Stimulated activated CD4-positive, alpha-beta T cell treated with anti-CD3 and anti-CD28 coated beads, Interleukin-2, amount 100 ng/mL, for 4 hours (primary cell): Measurements from ENCODE around the gene SIRPA.
"Not testable (repeated sequence)": the region's sequence is repeated elsewhere in the genome, so short reads cannot be mapped to it uniquely, and the experiment has no call there.

Experiments
- DNase-seq: peaks from one replicate; pipeline ENCODE4 v3.0.0-alpha.2; 2020; ENCODE audit warnings: low read depth

SIRPA gene

GRCh38 chr20:1907586-1907985 is 12.4 kb downstream of the SIRPA start:
- DNase-seq, result no peak

- DNase-seq, result no peak
Measured at GRCh38 chr20:1908191-1908590, 13.0 kb downstream of the SIRPA start.

DNA sequence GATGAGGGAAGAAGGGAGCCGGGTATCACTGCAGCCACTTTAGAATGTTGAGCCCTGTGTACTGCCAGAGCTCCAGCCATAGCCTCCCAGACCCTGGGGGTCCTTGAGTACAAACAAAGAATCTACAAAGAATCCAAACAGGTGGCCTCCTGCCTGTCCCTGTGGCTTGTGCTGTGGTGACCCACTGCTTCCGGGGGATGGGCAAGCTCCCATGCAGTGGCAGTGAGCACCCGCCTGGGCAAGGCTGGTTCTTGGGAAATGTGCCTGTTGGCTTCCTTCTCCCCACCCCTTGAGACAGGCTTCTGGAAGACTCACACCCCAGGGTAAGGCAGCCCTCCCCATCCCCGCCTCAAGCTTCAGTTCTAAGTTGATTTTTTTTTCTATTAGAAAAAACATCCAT is 13.9 kb downstream of the SIRPA start:
- no peak for DNase-seq

GRCh38 chr20:1911536-1911935 is 16.3 kb downstream of the SIRPA start:
- DNase-seq, result no peak

DNA sequence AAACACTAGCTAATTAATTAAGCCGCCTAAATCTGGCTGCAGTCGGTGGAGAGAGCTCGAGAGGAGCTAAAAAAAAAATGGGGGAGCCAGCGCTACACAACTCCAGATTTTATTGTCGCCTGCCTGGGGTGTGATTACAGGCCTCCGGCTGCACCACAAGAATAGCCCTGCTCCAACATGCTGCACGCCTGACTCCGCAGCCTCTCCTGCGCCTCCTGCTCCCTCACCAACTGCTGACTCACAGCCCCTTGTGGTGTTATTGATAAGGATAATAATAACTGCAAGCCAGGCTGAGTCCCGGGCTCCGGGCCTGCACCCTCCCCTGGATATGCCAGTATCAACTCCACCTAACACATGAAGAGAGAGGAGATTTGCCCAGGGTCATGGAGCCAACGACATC is 16.8 kb downstream of the SIRPA start:
- DNase-seq, result no peak

- DNase-seq, result no peak
Measured at GRCh38 chr20:1912646-1913045, 17.4 kb downstream of the SIRPA start.

DNA sequence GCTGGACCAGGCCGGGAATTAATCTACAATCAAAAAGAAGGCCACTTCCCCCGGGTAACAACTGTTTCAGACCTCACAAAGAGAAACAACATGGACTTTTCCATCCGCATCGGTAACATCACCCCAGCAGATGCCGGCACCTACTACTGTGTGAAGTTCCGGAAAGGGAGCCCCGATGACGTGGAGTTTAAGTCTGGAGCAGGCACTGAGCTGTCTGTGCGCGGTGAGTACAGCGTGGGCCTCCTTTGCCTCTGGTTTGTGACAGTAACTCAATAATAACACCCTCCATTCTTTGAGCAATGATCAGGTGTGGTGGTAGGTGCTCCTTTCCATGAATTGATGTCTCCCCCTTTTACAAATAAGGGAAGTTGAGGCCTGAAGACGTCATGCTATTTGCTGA is 20.0 kb downstream of the SIRPA start:
- DNase-seq, result not testable (repeated sequence)

- no peak for DNase-seq
Measured at GRCh38 chr20:1915725-1916124, 20.5 kb downstream of the SIRPA start.

GRCh38 chr20:1917786-1918185 is 22.6 kb downstream of the SIRPA start:
- DNase-seq, result no peak

DNA sequence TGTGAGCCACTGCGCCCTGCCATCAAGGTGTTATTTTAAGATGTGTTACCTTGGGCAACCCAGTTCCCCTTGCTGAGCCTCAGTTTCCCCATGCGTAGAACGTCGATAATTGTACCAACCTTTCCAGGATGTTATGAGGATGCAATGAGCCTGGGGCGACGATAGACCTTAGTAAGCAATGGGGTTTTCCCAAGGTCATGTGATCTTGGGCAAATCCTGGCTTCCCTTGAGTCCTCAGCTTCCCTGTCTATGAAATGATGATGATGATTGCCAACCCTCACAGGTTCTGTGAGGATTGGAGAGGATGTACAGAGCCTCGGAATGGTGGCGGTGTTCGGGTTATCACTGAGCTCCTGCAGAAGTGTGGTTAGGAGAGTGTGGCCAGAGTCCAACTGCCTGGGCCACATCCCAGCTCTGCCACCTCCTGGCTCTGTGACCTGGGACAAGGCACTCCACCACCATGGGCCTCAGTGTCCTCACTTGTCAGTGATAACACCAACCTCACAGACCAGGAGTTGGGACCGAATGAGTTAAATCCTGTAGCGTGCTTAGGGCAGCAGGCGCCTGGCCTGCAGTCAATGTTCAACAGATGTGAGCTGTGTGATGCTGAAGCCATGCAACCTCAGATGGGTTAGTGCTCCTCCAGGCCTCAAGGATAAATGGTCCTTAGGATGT is 23.4 kb downstream of the SIRPA start:
- DNase-seq, result no peak

DNA sequence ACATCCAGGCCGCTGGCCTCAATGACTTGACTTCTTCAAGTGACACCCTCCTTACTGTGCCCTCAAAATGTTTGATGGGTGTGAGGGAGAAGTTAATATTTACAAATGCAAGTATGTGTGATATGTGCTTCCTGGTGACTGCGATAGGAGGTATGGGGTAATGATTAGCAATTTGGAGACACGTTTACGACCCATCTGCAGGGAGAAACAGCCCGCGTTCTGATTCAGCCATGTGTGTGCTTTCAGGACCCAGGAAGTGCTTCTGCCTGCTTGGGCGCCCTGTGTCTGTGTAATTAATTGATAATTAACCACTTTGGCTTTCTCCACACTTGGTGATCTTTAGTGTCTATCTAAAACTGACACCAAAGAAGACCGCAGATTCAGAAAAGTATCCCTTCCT is 25.0 kb downstream of the SIRPA start:
- DNase-seq, result no peak

- no peak for DNase-seq
Measured at GRCh38 chr20:1920826-1921225, 25.6 kb downstream of the SIRPA start.

DNA sequence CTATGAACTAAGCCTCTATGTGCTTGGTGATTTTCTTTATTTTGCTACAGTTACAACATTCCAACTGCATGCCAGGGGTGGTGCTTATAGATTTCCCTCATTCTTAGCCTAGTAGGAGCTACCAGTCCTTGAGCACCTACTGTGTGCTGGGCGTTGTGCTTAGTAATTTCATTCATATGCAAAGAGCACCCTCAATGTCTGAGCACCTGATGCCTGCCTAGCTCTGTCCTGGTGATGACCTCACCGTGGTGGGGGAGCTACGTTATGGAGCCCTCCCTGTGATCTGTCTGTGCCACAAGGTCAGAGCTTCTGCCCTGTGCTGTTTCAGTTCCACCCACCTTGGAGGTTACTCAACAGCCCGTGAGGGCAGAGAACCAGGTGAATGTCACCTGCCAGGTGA is 26.8 kb downstream of the SIRPA start:
- not testable (repeated sequence) for DNase-seq

- no peak for DNase-seq
Measured at GRCh38 chr20:1922786-1923185, 27.6 kb downstream of the SIRPA start.

- no peak for DNase-seq
Measured at GRCh38 chr20:1924910-1925861, 30.0 kb downstream of the SIRPA start.

DNA sequence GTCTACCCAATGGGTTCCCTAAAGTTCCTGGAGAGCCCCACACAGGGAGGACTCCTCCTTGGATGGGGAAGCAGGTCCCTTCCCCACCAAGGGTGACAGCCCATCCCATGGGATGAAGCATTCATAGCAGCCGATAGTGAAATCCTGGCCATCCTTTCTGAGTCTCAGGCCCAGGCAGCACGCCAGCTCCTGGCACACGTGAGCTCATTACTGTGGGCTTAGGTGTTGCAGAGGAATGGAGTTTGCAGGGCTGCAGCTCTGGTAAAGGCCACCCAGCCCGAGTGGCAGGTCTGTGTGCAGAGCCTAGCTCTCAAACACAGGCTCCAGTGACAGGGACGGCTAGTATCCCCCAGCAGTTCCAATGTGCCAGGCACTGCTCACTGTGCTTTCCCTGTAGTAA is 31.0 kb downstream of the SIRPA start:
- no peak for DNase-seq

DNA sequence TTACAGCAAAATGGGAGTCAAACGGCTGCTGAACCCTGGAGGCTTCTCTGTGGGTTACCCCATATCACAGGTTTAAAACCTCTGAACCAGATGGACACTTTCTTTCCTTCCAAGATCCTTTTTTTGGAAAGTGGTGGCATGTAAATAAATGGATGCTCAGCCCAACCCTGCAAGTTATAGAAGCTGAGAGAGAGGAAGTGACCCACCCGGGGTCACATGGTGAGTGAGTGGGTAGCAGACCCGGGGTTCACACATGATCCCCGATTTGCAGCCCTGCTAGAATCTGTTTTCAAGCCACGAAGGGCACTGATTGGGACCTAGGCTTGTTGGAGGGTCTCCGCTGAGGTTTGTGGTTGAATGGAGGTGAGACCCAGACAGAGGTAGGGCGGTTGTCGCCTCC is 32.0 kb downstream of the SIRPA start:
- DNase-seq, result no peak

- DNase-seq, result no peak
Measured at GRCh38 chr20:1928154-1928553, 32.9 kb downstream of the SIRPA start.

DNA sequence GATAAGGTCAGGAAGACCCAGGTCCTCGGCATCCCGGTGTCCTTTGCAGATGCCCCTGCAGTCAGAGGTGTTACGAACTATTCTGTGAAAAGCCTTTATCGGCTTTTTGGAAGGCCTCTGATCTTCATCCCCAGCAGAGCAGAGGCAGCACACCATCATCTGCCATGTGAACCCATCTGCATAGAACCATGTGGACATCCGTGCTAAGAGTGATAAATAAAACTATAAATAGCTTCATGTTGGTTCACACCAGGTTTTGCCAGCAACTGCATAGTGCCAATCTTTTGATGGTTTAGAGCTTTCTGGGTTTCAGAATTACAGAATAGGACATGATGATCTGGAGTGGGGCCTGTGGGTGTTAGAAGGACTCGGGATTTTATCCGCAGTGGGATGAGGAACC is 33.6 kb downstream of the SIRPA start:
- DNase-seq, result no peak

DNA sequence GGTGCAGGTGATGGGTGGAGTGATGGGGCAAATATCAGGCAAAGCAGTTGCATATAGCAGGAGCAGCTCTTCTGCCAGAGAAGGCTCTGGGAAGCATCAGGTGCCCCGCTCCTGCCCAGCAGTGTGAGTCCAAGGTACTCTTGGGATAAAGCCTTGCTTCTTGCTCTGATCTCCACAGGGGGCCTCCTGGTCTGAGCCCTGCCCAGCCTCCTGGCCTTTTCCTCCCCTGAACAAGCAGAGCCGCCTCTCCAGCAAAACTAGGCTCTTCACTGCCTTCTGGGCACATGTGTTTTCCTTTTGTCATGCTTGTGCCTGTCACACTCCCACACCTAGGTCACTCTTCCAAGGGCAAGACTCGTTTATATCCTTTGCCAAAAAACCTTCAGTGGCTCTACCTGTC is 34.3 kb downstream of the SIRPA start:
- DNase-seq, result no peak

DNA sequence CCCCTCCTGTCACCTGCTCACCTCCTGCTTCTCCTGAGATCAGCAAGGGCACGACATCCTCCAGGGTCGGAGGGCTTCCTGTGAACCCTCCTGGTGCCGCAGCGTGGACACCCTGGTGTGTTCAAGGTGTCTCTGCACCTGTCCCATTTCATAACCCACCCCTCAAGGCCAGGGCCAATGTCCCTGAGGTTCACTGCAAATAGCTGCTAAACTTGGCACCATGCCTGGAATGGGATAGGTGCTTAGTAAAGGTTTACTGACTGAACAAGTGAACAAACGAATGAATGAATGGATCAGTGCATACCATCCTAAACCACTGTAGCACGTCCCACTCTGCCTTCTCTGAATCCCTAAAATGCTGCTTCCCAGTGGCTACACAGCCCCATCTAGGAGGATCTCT is 35.0 kb downstream of the SIRPA start:
- no peak for DNase-seq

- no peak for DNase-seq
Measured at GRCh38 chr20:1931830-1932229, 36.6 kb downstream of the SIRPA start.

- DNase-seq, result no peak
Measured at GRCh38 chr20:1932971-1933370, 37.8 kb downstream of the SIRPA start.

DNA sequence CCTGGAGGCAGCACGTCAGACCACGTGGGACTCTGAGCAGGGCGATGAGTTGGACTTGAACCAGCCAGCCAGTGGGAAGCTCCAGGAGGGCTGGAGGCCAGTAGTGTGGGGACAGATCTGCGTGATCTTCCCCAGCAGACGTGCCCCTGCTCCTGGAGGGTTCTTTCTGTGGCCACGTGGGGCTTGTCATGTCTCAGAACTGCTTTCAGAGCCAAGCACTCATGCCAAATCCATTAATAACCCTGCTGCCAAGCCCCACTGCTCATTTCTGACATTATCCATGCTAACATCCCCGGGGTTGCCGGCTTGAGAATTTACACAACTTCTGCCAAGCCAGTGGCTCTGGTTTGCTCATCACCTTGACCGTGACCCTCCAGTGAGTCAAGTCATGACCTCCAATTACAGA is 38.3 kb downstream of the SIRPA start:
- DNase-seq, result no peak
